Keratinocyte (primary cell): Measurements from ENCODE around the gene RYR2. TPM values are rescaled to one million over a fixed set of nuclear protein-coding genes. Genes with fewer than 3 reads are reported as not detected.

Experiments
- DNase-seq: peaks from one replicate; pipeline ENCODE4 v3.0.0-alpha.2; 2011; ENCODE audit warnings: low read depth, missing footprints, low spot score
- FAIRE-seq: peaks from 2 replicates; lab custom pipeline; 2011; peaks lifted over from hg19 to GRCh38; lab: Jason Lieb, UNC
- H2AFZ ChIP-seq: 2 replicates; pipeline ENCODE4 v1.6.0; 2012; ENCODE audit warnings: low read length, control low read depth, inconsistent platforms; ENCODE audit not compliant: control insufficient read depth
- H3K27ac ChIP-seq: 2 replicates; pipeline ENCODE4 v1.5.1; 2011; ENCODE audit warnings: low read length; ENCODE audit not compliant: control insufficient read depth, insufficient read depth
- H3K27me3 ChIP-seq: 3 replicates; pipeline ENCODE4 v1.6.0; 2011; ENCODE audit warnings: low read length; ENCODE audit not compliant: control insufficient read depth, insufficient read depth; ENCODE audit errors: extremely low read depth
- H3K36me3 ChIP-seq, 2 experiments: 2 replicates in 1 of 2; 3 replicates in 1 of 2; pipeline ENCODE4 v1.5.1; 2011; ENCODE audit warnings: low read length in 2 of 2, mild to moderate bottlenecking in 1 of 2; ENCODE audit not compliant: control insufficient read depth in 2 of 2, insufficient read depth in 2 of 2; ENCODE audit errors: extremely low read depth in 1 of 2
- H3K4me1 ChIP-seq: 3 replicates; pipeline ENCODE4 v1.5.1; 2011; ENCODE audit warnings: low read length; ENCODE audit not compliant: control insufficient read depth, insufficient read depth; ENCODE audit errors: extremely low read depth
- H3K4me2 ChIP-seq: 3 replicates; pipeline ENCODE4 v1.6.0; 2011; ENCODE audit warnings: low read depth, low read length; ENCODE audit not compliant: control insufficient read depth, insufficient read depth; ENCODE audit errors: extremely low read depth
- H3K4me3 ChIP-seq, 3 experiments: fragments of 200-600 bp in 1 of 3; sonication (generic) in 1 of 3; 2 replicates in 2 of 3; 3 replicates in 1 of 3; pipeline ENCODE4 v1.5.1; 2011 to 2016; ENCODE audit warnings: low read length in 3 of 3, mild to moderate bottlenecking in 3 of 3, control low read depth in 2 of 3, inconsistent platforms in 1 of 3, low read depth in 1 of 3, mixed read lengths in 1 of 3, mixed run types in 1 of 3, moderate library complexity in 1 of 3; ENCODE audit not compliant: control insufficient read depth in 2 of 3, insufficient read depth in 2 of 3; ENCODE audit errors: extremely low read depth in 1 of 3
- H3K79me2 ChIP-seq: 2 replicates; pipeline ENCODE4 v1.6.0; 2012; ENCODE audit warnings: low read length; ENCODE audit not compliant: control insufficient read depth, insufficient read depth
- H3K9ac ChIP-seq: 3 replicates; pipeline ENCODE4 v1.6.0; 2011; ENCODE audit warnings: low read length; ENCODE audit not compliant: control insufficient read depth, insufficient read depth; ENCODE audit errors: extremely low read depth
- H3K9me1 ChIP-seq: 3 replicates; pipeline ENCODE4 v1.6.0; 2011; ENCODE audit warnings: low read length; ENCODE audit not compliant: control insufficient read depth, insufficient read depth; ENCODE audit errors: extremely low read depth
- H3K9me3 ChIP-seq: 2 replicates; pipeline ENCODE4 v1.5.1; 2012; ENCODE audit warnings: low read depth, low read length; ENCODE audit not compliant: control insufficient read depth
- H4K20me1 ChIP-seq: 3 replicates; pipeline ENCODE4 v1.6.0; 2011; ENCODE audit warnings: low read length; ENCODE audit not compliant: control insufficient read depth, insufficient read depth; ENCODE audit errors: extremely low read depth
- EZH2 ChIP-seq: IDR thresholded peaks from one replicate; pipeline ENCODE4 v1.6.1; 2012; ENCODE audit warnings: inconsistent platforms, mild to moderate bottlenecking, low read length, moderate library complexity
- dilution Hi-C: fragments of 300-500 bp; cut with MboI; formaldehyde crosslinking; loops from one replicate; pipeline ENCODE4 v1.7.0; 2020; ENCODE audit warnings: low sequenced_read_pairs; ENCODE audit not compliant: extremely low pct_ligation_motif_present
- polyA plus RNA-seq, 5 experiments: library from polyadenylated mRNA; depleted of rRNA in 3 of 5; stranded (reverse) in 3 of 5; stranded (forward) in 1 of 5; unstranded in 1 of 5; fragments of >200 nt; gene quantifications; 1 replicate in 1 of 5; 2 replicates in 3 of 5; 3 replicates in 1 of 5; pipeline versions ENCODE4 v1.2.1 to v1.2.3, GENCODE V29; 2011 to 2012; ENCODE audit warnings: missing spikeins in 2 of 5, low read depth in 1 of 5, low replicate concordance in 1 of 5
- TF ChIP-seq, protein P1 (sequence below), 3 experiments: IDR thresholded peaks in 1 of 3; conservative IDR thresholded peaks in 1 of 3; optimal IDR thresholded peaks in 1 of 3; 2 replicates in 2 of 3; 3 replicates in 1 of 3; pipeline versions ENCODE3 to v1.5.1; 2011; ENCODE audit warnings: low read length in 3 of 3, mild to moderate bottlenecking in 3 of 3, moderate library complexity in 2 of 3, control low read depth in 1 of 3, inconsistent platforms in 1 of 3; ENCODE audit not compliant: insufficient read depth in 2 of 3; ENCODE audit errors: extremely low read depth in 1 of 3

Gene RYR2
- polyA plus RNA-seq, 1 donor (not counting 4 experiments of a cell fraction or from before 2014, with no cell fraction given) = 0.05 TPM

DNA sequence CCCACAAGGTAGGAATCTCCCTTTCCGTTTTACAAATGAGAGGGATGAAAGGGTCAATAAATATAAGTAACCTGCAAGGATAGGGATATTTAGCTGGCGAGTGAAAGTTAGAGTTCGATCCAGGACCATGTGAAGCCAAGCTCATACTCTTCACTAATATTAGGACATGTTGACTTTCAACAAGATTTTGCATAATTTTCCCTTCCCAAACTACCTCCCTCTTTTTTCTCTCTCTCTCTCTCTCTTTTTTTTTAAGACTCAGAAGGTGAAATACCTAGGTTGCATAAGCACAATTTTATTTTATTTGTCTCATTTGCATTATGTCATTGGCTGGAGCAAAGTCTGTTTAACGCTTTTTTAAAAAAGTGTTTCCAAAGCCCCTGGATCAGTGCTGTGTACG is 29.6 kb upstream of the RYR2 start:
- H3K4me1 ChIP-seq = no peaks in the 10 kb centered on the region
- no peak overlapping the region for H3K9ac ChIP-seq
- no peaks in the 10 kb centered on the region for H3K27me3 ChIP-seq
- no peaks in the 10 kb centered on the region for H3K9me3 ChIP-seq
- FAIRE-seq (no peak), DNase-seq (no peak)
- no peak overlapping the region for H2AFZ ChIP-seq
- no peaks in the 10 kb centered on the region for H4K20me1 ChIP-seq
- no peak overlapping the region for H3K4me2 ChIP-seq
- TF ChIP-seq, protein P1, sequence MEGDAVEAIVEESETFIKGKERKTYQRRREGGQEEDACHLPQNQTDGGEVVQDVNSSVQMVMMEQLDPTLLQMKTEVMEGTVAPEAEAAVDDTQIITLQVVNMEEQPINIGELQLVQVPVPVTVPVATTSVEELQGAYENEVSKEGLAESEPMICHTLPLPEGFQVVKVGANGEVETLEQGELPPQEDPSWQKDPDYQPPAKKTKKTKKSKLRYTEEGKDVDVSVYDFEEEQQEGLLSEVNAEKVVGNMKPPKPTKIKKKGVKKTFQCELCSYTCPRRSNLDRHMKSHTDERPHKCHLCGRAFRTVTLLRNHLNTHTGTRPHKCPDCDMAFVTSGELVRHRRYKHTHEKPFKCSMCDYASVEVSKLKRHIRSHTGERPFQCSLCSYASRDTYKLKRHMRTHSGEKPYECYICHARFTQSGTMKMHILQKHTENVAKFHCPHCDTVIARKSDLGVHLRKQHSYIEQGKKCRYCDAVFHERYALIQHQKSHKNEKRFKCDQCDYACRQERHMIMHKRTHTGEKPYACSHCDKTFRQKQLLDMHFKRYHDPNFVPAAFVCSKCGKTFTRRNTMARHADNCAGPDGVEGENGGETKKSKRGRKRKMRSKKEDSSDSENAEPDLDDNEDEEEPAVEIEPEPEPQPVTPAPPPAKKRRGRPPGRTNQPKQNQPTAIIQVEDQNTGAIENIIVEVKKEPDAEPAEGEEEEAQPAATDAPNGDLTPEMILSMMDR (optimal IDR thresholded peaks at IDR 0.05 in 1 of 3, IDR thresholded peaks at IDR 0.05 in 1 of 3, conservative IDR thresholded peaks at IDR 0.05 in 1 of 3; ENCODE audit: extremely low read depth in 1 of 3, insufficient read depth in 2 of 3, low read length in 3 of 3) = no peak
- TF ChIP-seq EZH2 = no peak
- no peaks in the 10 kb centered on the region for H3K36me3 ChIP-seq
- H3K9me1 ChIP-seq = no peaks in the 10 kb centered on the region
- no peak overlapping the region for H3K4me3 ChIP-seq
- dilution Hi-C loops = no loop called here
- H3K27ac ChIP-seq = no peak overlapping the region
- H3K79me2 ChIP-seq = no peaks in the 10 kb centered on the region

DNA sequence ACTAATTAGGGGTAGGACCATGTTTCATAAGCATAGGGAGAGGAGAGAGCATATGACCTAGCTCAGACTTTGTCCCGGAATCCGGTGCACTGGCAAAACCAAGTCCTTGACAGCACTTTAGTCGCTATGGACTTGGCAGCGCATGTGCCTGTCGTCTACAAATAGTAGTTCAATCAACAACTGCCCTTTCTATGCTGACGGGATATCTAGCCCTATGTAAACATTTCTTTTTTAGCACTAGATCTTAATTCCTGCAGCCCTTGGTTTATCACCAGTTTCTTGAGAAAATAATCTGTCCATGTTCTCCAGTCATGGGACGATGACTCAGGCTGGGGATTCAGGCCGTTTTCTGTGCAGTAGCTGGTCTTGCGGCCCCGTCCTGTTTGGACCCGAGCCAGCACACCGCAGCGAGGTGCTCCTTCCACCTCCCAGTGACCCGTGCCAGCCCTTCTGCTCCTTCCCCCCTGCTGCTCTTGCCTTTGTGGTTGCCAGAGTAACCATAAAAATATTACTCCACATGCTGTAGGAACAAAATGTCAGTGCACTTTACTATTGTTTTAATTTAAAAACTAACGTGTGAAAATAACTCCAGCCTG is 29.1 kb upstream of the RYR2 start:
- no peak overlapping the region for H3K9ac ChIP-seq
- H3K36me3 ChIP-seq = no peaks in the 10 kb centered on the region
- no peaks in the 10 kb centered on the region for H3K79me2 ChIP-seq
- H2AFZ ChIP-seq = no peak overlapping the region
- DNase-seq (no peak), FAIRE-seq (no peak)
- no peak overlapping the region for H3K4me2 ChIP-seq
- dilution Hi-C loops = no loop called here
- H3K27me3 ChIP-seq = no peaks in the 10 kb centered on the region
- no peak for TF ChIP-seq EZH2
- TF ChIP-seq, protein P1 (optimal IDR thresholded peaks at IDR 0.05 in 1 of 3, IDR thresholded peaks at IDR 0.05 in 1 of 3, conservative IDR thresholded peaks at IDR 0.05 in 1 of 3; ENCODE audit: extremely low read depth in 1 of 3, insufficient read depth in 2 of 3, low read length in 3 of 3) = no peak
- H3K9me3 ChIP-seq = no peaks in the 10 kb centered on the region
- H3K9me1 ChIP-seq = no peaks in the 10 kb centered on the region
- H3K4me1 ChIP-seq = no peaks in the 10 kb centered on the region
- no peaks in the 10 kb centered on the region for H4K20me1 ChIP-seq
- H3K4me3 ChIP-seq = no peak overlapping the region
- no peak overlapping the region for H3K27ac ChIP-seq
